Body of pancreas (tissue), 4 donors: Measurements from ENCODE around the gene PRRT1.

Source experiments
- POLR2A ChIP-seq, 3 donors: fragments of 450-650 bp; IDR thresholded peaks; one replicate each; pipeline ENCODE4 v1.6.1; 2016; ENCODE audit warnings: antibody characterized with exemption in 3 of 3, mild to moderate bottlenecking in 2 of 3
- TF ChIP-seq, protein P1 (sequence below), 7 experiments: fragments of 450-650 bp in 4 of 7; fragments of 200-600 bp in 3 of 7; sonication (generic) in 3 of 7; IDR thresholded peaks; one replicate each; pipeline ENCODE4 v1.5.1; 2016 to 2019; ENCODE audit warnings: antibody characterized with exemption in 7 of 7

DNA sequence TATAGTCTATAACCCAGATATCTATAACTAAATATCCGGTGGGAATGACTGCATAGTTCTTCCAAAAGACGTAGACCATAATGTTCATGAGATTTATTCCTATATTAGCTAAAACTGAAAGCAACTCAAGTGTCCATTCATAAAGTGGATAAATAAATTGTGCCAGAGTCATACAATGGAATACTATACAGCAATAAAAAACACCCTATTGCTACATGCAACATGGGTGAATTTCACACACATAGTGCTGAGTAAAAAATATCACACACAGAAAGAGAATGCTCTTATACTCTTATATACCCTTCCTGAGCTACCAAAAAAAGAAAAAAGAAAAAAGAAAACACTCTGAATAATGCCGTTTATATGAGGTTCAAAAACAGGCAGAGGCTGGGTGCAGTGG, 49.5 kb downstream of the PRRT1 start:
- no peak for TF ChIP-seq POLR2A (IDR thresholded peaks at IDR 0.05)
- TF ChIP-seq, protein P1, sequence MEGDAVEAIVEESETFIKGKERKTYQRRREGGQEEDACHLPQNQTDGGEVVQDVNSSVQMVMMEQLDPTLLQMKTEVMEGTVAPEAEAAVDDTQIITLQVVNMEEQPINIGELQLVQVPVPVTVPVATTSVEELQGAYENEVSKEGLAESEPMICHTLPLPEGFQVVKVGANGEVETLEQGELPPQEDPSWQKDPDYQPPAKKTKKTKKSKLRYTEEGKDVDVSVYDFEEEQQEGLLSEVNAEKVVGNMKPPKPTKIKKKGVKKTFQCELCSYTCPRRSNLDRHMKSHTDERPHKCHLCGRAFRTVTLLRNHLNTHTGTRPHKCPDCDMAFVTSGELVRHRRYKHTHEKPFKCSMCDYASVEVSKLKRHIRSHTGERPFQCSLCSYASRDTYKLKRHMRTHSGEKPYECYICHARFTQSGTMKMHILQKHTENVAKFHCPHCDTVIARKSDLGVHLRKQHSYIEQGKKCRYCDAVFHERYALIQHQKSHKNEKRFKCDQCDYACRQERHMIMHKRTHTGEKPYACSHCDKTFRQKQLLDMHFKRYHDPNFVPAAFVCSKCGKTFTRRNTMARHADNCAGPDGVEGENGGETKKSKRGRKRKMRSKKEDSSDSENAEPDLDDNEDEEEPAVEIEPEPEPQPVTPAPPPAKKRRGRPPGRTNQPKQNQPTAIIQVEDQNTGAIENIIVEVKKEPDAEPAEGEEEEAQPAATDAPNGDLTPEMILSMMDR (IDR thresholded peaks at IDR 0.05), result no peak
